ENCODE data around the gene GGT5.

DNA sequence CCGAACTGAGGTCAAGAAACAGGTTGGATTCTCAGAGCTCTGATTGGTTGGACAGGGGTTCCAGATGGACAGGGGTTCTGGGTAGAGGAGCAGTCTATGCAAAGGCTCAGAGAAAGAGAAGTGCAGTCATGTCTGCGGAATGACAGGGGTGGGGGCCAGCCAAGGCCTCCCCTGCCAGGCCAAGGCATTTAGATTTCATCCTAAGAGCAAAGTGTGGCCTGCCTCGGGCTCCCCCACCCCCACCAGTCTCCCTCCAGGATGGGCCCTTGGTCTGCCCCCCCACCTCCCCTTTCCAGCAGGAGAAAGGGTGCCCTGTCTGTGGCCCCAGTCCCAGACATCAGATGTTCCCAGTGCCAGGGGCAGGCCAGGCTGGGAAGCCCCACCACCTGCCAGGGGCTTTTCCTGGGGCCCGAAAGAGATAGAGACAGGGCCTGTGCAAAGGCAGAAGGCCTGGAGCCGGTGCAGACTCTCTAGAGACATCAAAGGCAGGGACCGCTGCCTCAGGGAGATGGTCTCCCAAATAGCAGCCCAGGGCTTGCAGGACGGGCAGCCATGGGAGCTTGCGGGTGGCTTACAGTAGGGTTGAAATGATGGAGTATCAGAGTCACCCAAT, 54.2 kb downstream of the GGT5 start:
- no peak for TF ChIP-seq NFE2L1 (CRISPR knock-in tag; IDR thresholded peaks at IDR 0.05)
- TF ChIP-seq, protein P1, sequence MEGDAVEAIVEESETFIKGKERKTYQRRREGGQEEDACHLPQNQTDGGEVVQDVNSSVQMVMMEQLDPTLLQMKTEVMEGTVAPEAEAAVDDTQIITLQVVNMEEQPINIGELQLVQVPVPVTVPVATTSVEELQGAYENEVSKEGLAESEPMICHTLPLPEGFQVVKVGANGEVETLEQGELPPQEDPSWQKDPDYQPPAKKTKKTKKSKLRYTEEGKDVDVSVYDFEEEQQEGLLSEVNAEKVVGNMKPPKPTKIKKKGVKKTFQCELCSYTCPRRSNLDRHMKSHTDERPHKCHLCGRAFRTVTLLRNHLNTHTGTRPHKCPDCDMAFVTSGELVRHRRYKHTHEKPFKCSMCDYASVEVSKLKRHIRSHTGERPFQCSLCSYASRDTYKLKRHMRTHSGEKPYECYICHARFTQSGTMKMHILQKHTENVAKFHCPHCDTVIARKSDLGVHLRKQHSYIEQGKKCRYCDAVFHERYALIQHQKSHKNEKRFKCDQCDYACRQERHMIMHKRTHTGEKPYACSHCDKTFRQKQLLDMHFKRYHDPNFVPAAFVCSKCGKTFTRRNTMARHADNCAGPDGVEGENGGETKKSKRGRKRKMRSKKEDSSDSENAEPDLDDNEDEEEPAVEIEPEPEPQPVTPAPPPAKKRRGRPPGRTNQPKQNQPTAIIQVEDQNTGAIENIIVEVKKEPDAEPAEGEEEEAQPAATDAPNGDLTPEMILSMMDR (IDR thresholded peaks at IDR 0.05) = no peak
- TF ChIP-seq, protein P2, sequence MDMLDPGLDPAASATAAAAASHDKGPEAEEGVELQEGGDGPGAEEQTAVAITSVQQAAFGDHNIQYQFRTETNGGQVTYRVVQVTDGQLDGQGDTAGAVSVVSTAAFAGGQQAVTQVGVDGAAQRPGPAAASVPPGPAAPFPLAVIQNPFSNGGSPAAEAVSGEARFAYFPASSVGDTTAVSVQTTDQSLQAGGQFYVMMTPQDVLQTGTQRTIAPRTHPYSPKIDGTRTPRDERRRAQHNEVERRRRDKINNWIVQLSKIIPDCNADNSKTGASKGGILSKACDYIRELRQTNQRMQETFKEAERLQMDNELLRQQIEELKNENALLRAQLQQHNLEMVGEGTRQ (CRISPR knock-in tag; IDR thresholded peaks at IDR 0.05) = no peak
- TF ChIP-seq, protein P3, sequence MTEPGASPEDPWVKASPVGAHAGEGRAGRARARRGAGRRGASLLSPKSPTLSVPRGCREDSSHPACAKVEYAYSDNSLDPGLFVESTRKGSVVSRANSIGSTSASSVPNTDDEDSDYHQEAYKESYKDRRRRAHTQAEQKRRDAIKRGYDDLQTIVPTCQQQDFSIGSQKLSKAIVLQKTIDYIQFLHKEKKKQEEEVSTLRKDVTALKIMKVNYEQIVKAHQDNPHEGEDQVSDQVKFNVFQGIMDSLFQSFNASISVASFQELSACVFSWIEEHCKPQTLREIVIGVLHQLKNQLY (CRISPR knock-in tag; IDR thresholded peaks at IDR 0.05) = no peak
- TF ChIP-seq JUN (CRISPR knock-in tag; IDR thresholded peaks at IDR 0.05) = no peak
- TF ChIP-seq, protein P4, sequence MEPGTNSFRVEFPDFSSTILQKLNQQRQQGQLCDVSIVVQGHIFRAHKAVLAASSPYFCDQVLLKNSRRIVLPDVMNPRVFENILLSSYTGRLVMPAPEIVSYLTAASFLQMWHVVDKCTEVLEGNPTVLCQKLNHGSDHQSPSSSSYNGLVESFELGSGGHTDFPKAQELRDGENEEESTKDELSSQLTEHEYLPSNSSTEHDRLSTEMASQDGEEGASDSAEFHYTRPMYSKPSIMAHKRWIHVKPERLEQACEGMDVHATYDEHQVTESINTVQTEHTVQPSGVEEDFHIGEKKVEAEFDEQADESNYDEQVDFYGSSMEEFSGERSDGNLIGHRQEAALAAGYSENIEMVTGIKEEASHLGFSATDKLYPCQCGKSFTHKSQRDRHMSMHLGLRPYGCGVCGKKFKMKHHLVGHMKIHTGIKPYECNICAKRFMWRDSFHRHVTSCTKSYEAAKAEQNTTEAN (CRISPR knock-in tag; IDR thresholded peaks at IDR 0.05) = no peak
- no peak for TF ChIP-seq FOXJ3 (CRISPR knock-in tag; IDR thresholded peaks at IDR 0.05; ENCODE audit: borderline replicate concordance)
- no peak for TF ChIP-seq CREB1 (CRISPR knock-in tag; IDR thresholded peaks at IDR 0.05)
- TF ChIP-seq ESRRA (CRISPR knock-in tag; IDR thresholded peaks at IDR 0.05; ENCODE audit: borderline replicate concordance) = no peak
- TF ChIP-seq ATF1 (CRISPR knock-in tag; IDR thresholded peaks at IDR 0.05) = no peak
- TF ChIP-seq, protein P5, sequence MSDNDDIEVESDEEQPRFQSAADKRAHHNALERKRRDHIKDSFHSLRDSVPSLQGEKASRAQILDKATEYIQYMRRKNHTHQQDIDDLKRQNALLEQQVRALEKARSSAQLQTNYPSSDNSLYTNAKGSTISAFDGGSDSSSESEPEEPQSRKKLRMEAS (CRISPR knock-in tag; IDR thresholded peaks at IDR 0.05) = no peak

Measured in WTC11 (cell line).